ENCODE data around the gene RPLP2. TPM values are rescaled to one million over a fixed set of nuclear protein-coding genes. Genes with fewer than 3 reads are reported as not detected.

The RPLP2 gene
- total and polyA plus RNA-seq, 2 donors (not counting 1 experiment from before 2014, with no cell fraction given) = 525 to 3,947 TPM

GRCh38 chr11:797296-798092 lies 12.3 kb upstream of the RPLP2 start:
- intact Hi-C loops (cut with micrococcal nuclease) = loop anchor here (1.0 to 10.0 kb wide), 10 partner anchors 8 to 590 kb away; partner anchors contain the start of genes BET1L, GATD1, HRAS and LRRC56
- H3K4me1 Mint-ChIP-seq = peaks cover 20% of the 10 kb centered on the region
- H3K4me3 Mint-ChIP-seq = peak overlapping the region; percentile 95
- peak overlapping the region; percentile 99 for H3K4me2 ChIP-seq (replicated peaks; ENCODE audit: low read depth, low read length, poor library complexity, severe bottlenecking)
- no peaks in the 10 kb centered on the region for H3K9me3 ChIP-seq (ENCODE audit: control extremely low read depth in 1 of 3, control insufficient read depth in 2 of 3, insufficient read depth in 1 of 3, low read length in 2 of 3)
- peaks cover 17 to 35% of the 10 kb centered on the region in 2 donors for H3K4me1 ChIP-seq (ENCODE audit: control insufficient read depth in 2 of 2, insufficient read depth in 2 of 2, low read length in 2 of 2)
- no peaks in the 10 kb centered on the region for H3K27me3 Mint-ChIP-seq
- no peak for TF ChIP-seq CTCF (IDR thresholded peaks at IDR 0.05)
- no peak for TF ChIP-seq EZH2 (IDR thresholded peaks at IDR 0.05; ENCODE audit: borderline replicate concordance, insufficient read depth, low read depth, low read length, poor library complexity, severe bottlenecking)
- CTCF ChIA-PET = interaction anchor here (1.3 to 1.8 kb wide), 3 partner anchors 14 to 71 kb away, joined by 3 to 5 read pairs (median 4); no protein-coding TSS in a partner anchor
- peaks cover 68% of the 10 kb centered on the region for H3K79me2 ChIP-seq (ENCODE audit: control insufficient read depth, insufficient read depth, low read length)
- ATAC-seq (ENCODE audit: low read depth) (peak; percentile 46), DNase-seq (peak; percentile 88)
- under 1% methylated on average over 56 of the region's 57 CpGs for WGBS (ENCODE audit: insufficient coverage)
- no peaks in the 10 kb centered on the region for H3K9me3 Mint-ChIP-seq (ENCODE audit: insufficient read depth)
- peak overlapping the region; percentile 92 for H3K27ac Mint-ChIP-seq
- peak overlapping the region; percentile 87 for H2AFZ ChIP-seq (ENCODE audit: insufficient read depth, low read depth, low read length, poor library complexity, severe bottlenecking)
- H4K20me1 ChIP-seq (ENCODE audit: control insufficient read depth, insufficient read depth, low read length, poor library complexity, severe bottlenecking) = peaks cover 66% of the 10 kb centered on the region
- POLR2A ChIA-PET = interaction anchor here (1.3 to 2.8 kb wide), 3 partner anchors 8 to 101 kb away, joined by 4 to 12 read pairs (median 6); partner anchors contain the start of gene RPLP2
- peaks cover 0 to 11% of the 10 kb centered on the region in 2 experiments for H3K36me3 ChIP-seq (replicated peaks in 1 of 2; ENCODE audit: control extremely low read depth in 1 of 2, control insufficient read depth in 1 of 2, extremely low read depth in 1 of 2, insufficient read depth in 2 of 2, low read length in 1 of 2)
- H3K9ac ChIP-seq (ENCODE audit: low read length) = peak overlapping the region; percentile 89
- peak overlapping the region; percentile 83 to 93 for H3K27ac ChIP-seq (ENCODE audit: low read length in 2 of 2)
- no peaks in the 10 kb centered on the region for H3K27me3 ChIP-seq (replicated peaks in 1 of 4; ENCODE audit: control extremely low read depth in 1 of 4, control insufficient read depth in 3 of 4, insufficient read depth in 4 of 4, low read length in 3 of 4)
- H3K4me3 ChIP-seq (ENCODE audit: control extremely low read depth in 1 of 5, extremely low read depth in 1 of 5, insufficient read depth in 1 of 5, low read depth in 2 of 5, low read length in 4 of 5) = peak overlapping the region; percentile 19 to 95 (median 93)
